Activated CD4-positive, alpha-beta T cell treated with anti-CD3 and anti-CD28 coated beads, Interleukin-2, amount 10 ng/mL, durations not matched to agents 24 days and 14 days (primary cell): ENCODE measurements around the gene UMAD1. TPM values are rescaled to one million over a fixed set of nuclear protein-coding genes. Genes with fewer than 3 reads are reported as not detected.
"Not testable (repeated sequence)": the region's sequence is repeated elsewhere in the genome, so short reads cannot be mapped to it uniquely, and the experiment has no call there.

Source experiments
- DNase-seq: peaks from one replicate; pipeline ENCODE4 v3.0.0; 2022
- H3K27ac Mint-ChIP-seq: one replicate; pipeline ENCODE4 v1.8.0; 2022; ENCODE audit warnings: mild to moderate bottlenecking, mixed read lengths
- H3K27me3 Mint-ChIP-seq: one replicate; pipeline ENCODE4 v1.8.0; 2022; ENCODE audit warnings: mixed read lengths
- H3K36me3 Mint-ChIP-seq: one replicate; pipeline ENCODE4 v1.8.0; 2022; ENCODE audit warnings: low read depth, mild to moderate bottlenecking, mixed read lengths
- H3K4me1 Mint-ChIP-seq: one replicate; pipeline ENCODE4 v1.8.0; 2021; ENCODE audit warnings: mixed read lengths
- H3K4me3 Mint-ChIP-seq: one replicate; pipeline ENCODE4 v1.8.0; 2022; ENCODE audit warnings: mild to moderate bottlenecking, moderate library complexity, mixed read lengths
- H3K9me3 Mint-ChIP-seq: one replicate; pipeline ENCODE4 v1.8.0; 2021; ENCODE audit warnings: mixed read lengths
- intact Hi-C: fragments of 100-400 bp; cut with micrococcal nuclease; formaldehyde crosslinking; loops from one replicate; pipeline ENCODE4 v1.15.1; 2023
- total RNA-seq: library from RNA; stranded (reverse); gene quantifications from 2 replicates; pipeline ENCODE4 v1.2.3, GENCODE V29; 2022

Gene UMAD1
- total RNA-seq, 1 donor from 2014 or later = 11.8 TPM

GRCh38 chr7:7819442-7820247, 179.1 kb downstream of the UMAD1 start:
- no peaks in the 10 kb centered on the region for H3K27me3 Mint-ChIP-seq
- no peak overlapping the region for H3K27ac Mint-ChIP-seq
- peaks cover 14% of the 10 kb centered on the region for H3K36me3 Mint-ChIP-seq
- intact Hi-C loops = no loop called here
- H3K9me3 Mint-ChIP-seq = peaks cover 13% of the 10 kb centered on the region
- peaks cover 24% of the 10 kb centered on the region for H3K4me1 Mint-ChIP-seq
- no peak for DNase-seq
- no peak overlapping the region for H3K4me3 Mint-ChIP-seq

- DNase-seq = no peak
- Mint-ChIP-seq H3K4me1 (peaks cover 21% of the 10 kb centered on the region), H3K27me3 (no peaks in the 10 kb centered on the region), H3K27ac (no peak overlapping the region), H3K36me3 (peaks cover 14% of the 10 kb centered on the region), H3K9me3 (peaks cover 11% of the 10 kb centered on the region), H3K4me3 (no peak overlapping the region)
- intact Hi-C loops = no loop called here
Observed at GRCh38 chr7:7820409-7820808, 179.9 kb downstream of the UMAD1 start.

- H3K9me3 Mint-ChIP-seq = peaks cover 9% of the 10 kb centered on the region
- peaks cover 16% of the 10 kb centered on the region for H3K4me1 Mint-ChIP-seq
- no peaks in the 10 kb centered on the region for H3K27me3 Mint-ChIP-seq
- intact Hi-C loops = no loop called here
- H3K27ac Mint-ChIP-seq = no peak overlapping the region
- H3K4me3 Mint-ChIP-seq = no peak overlapping the region
- H3K36me3 Mint-ChIP-seq = peaks cover 14% of the 10 kb centered on the region
- DNase-seq = no peak
Observed at GRCh38 chr7:7820939-7821338, 180.4 kb downstream of the UMAD1 start.

GRCh38 chr7:7821517-7821916, 181.0 kb downstream of the UMAD1 start:
- intact Hi-C loops = no loop called here
- no peak for DNase-seq
- no peak overlapping the region for H3K4me3 Mint-ChIP-seq
- H3K27me3 Mint-ChIP-seq = no peaks in the 10 kb centered on the region
- no peak overlapping the region for H3K27ac Mint-ChIP-seq
- peaks cover 9% of the 10 kb centered on the region for H3K9me3 Mint-ChIP-seq
- peaks cover 14% of the 10 kb centered on the region for H3K36me3 Mint-ChIP-seq
- H3K4me1 Mint-ChIP-seq = peaks cover 11% of the 10 kb centered on the region

GRCh38 chr7:7825294-7825693, 184.7 kb downstream of the UMAD1 start:
- H3K27me3 Mint-ChIP-seq, H3K9me3 Mint-ChIP-seq, H3K4me3 Mint-ChIP-seq, H3K4me1 Mint-ChIP-seq, H3K27ac Mint-ChIP-seq, DNase-seq, H3K36me3 Mint-ChIP-seq, intact Hi-C loops: not testable (repeated sequence)

- Mint-ChIP-seq H3K9me3 (peaks cover 11% of the 10 kb centered on the region), H3K4me3 (no peak overlapping the region), H3K27ac (no peak overlapping the region), H3K36me3 (peaks cover 7% of the 10 kb centered on the region), H3K4me1 (peaks cover 2% of the 10 kb centered on the region), H3K27me3 (peaks cover 2% of the 10 kb centered on the region)
- intact Hi-C loops = no loop called here
- DNase-seq = no peak
Observed at GRCh38 chr7:7829667-7830066, 189.1 kb downstream of the UMAD1 start.

GRCh38 chr7:7830122-7830878, 189.7 kb downstream of the UMAD1 start:
- intact Hi-C loops = no loop called here
- Mint-ChIP-seq H3K27ac (no peak overlapping the region), H3K9me3 (peaks cover 11% of the 10 kb centered on the region), H3K4me1 (peaks cover 2% of the 10 kb centered on the region), H3K36me3 (peaks cover 5% of the 10 kb centered on the region), H3K4me3 (no peak overlapping the region), H3K27me3 (peaks cover 2% of the 10 kb centered on the region)
- no peak for DNase-seq

GRCh38 chr7:7832518-7832917, 192.0 kb downstream of the UMAD1 start:
- peaks cover 2% of the 10 kb centered on the region for H3K4me1 Mint-ChIP-seq
- no peak overlapping the region for H3K4me3 Mint-ChIP-seq
- peaks cover 11% of the 10 kb centered on the region for H3K9me3 Mint-ChIP-seq
- H3K27ac Mint-ChIP-seq = no peak overlapping the region
- intact Hi-C loops = no loop called here
- peaks cover 2% of the 10 kb centered on the region for H3K27me3 Mint-ChIP-seq
- no peak for DNase-seq
- peaks cover 5% of the 10 kb centered on the region for H3K36me3 Mint-ChIP-seq

- H3K9me3 Mint-ChIP-seq = peaks cover 11% of the 10 kb centered on the region
- H3K27ac Mint-ChIP-seq = no peak overlapping the region
- intact Hi-C loops = no loop called here
- no peak overlapping the region for H3K4me3 Mint-ChIP-seq
- no peak for DNase-seq
- peaks cover 5% of the 10 kb centered on the region for H3K36me3 Mint-ChIP-seq
- H3K27me3 Mint-ChIP-seq = no peaks in the 10 kb centered on the region
- H3K4me1 Mint-ChIP-seq = peaks cover 5% of the 10 kb centered on the region
Observed at GRCh38 chr7:7834761-7835160, 194.2 kb downstream of the UMAD1 start.

GRCh38 chr7:7841027-7841426, 200.5 kb downstream of the UMAD1 start:
- Mint-ChIP-seq H3K9me3 (no peaks in the 10 kb centered on the region), H3K36me3 (no peaks in the 10 kb centered on the region), H3K4me3 (no peak overlapping the region), H3K4me1 (peaks cover 3% of the 10 kb centered on the region), H3K27ac (no peak overlapping the region), H3K27me3 (no peaks in the 10 kb centered on the region)
- intact Hi-C loops = loop anchor here (10.0 kb wide), 1 partner anchor 354 kb away; no protein-coding TSS in a partner anchor
- no peak for DNase-seq

GRCh38 chr7:7843240-7843639, 202.7 kb downstream of the UMAD1 start:
- peaks cover 6% of the 10 kb centered on the region for H3K9me3 Mint-ChIP-seq
- H3K27me3 Mint-ChIP-seq = no peaks in the 10 kb centered on the region
- peaks cover under 1% of the 10 kb centered on the region for H3K36me3 Mint-ChIP-seq
- intact Hi-C loops = loop anchor here (10.0 kb wide), 1 partner anchor 352 kb away; no protein-coding TSS in a partner anchor
- H3K4me1 Mint-ChIP-seq = peaks cover 9% of the 10 kb centered on the region
- H3K27ac Mint-ChIP-seq = no peak overlapping the region
- DNase-seq = no peak
- no peak overlapping the region for H3K4me3 Mint-ChIP-seq

- peaks cover 8% of the 10 kb centered on the region for H3K9me3 Mint-ChIP-seq
- intact Hi-C loops = loop anchor here (10.0 kb wide), 1 partner anchor 351 kb away; no protein-coding TSS in a partner anchor
- H3K36me3 Mint-ChIP-seq = peaks cover 2% of the 10 kb centered on the region
- H3K4me1 Mint-ChIP-seq = peaks cover 11% of the 10 kb centered on the region
- no peaks in the 10 kb centered on the region for H3K27me3 Mint-ChIP-seq
- H3K27ac Mint-ChIP-seq = no peak overlapping the region
- no peak for DNase-seq
- H3K4me3 Mint-ChIP-seq = no peak overlapping the region
Observed at GRCh38 chr7:7843972-7844371, 203.4 kb downstream of the UMAD1 start.

- no peak for DNase-seq
- H3K4me3 Mint-ChIP-seq = peak overlapping the region; percentile 49
- H3K27me3 Mint-ChIP-seq = no peaks in the 10 kb centered on the region
- H3K4me1 Mint-ChIP-seq = peaks cover 16% of the 10 kb centered on the region
- intact Hi-C loops = loop anchor here (10.0 kb wide), 1 partner anchor 347 kb away; no protein-coding TSS in a partner anchor
- peaks cover 8% of the 10 kb centered on the region for H3K9me3 Mint-ChIP-seq
- peaks cover 6% of the 10 kb centered on the region for H3K36me3 Mint-ChIP-seq
- no peak overlapping the region for H3K27ac Mint-ChIP-seq
Observed at GRCh38 chr7:7848246-7848645, 207.7 kb downstream of the UMAD1 start.

GRCh38 chr7:7848892-7849291, 208.3 kb downstream of the UMAD1 start:
- Mint-ChIP-seq H3K36me3 (peaks cover 6% of the 10 kb centered on the region), H3K27me3 (no peaks in the 10 kb centered on the region), H3K27ac (no peak overlapping the region), H3K4me1 (peaks cover 16% of the 10 kb centered on the region), H3K4me3 (no peak overlapping the region), H3K9me3 (peaks cover 8% of the 10 kb centered on the region)
- intact Hi-C loops = loop anchor here (10.0 kb wide), 1 partner anchor 346 kb away; no protein-coding TSS in a partner anchor
- no peak for DNase-seq
